ENCODE data around the gene CBLN4. TPM values are rescaled to one million over a fixed set of nuclear protein-coding genes. Genes with fewer than 3 reads are reported as not detected.

Gene CBLN4
- not detected in 2 replicates for total RNA-seq (2014; rRNA removed; shearing (Covaris generic))

DNA sequence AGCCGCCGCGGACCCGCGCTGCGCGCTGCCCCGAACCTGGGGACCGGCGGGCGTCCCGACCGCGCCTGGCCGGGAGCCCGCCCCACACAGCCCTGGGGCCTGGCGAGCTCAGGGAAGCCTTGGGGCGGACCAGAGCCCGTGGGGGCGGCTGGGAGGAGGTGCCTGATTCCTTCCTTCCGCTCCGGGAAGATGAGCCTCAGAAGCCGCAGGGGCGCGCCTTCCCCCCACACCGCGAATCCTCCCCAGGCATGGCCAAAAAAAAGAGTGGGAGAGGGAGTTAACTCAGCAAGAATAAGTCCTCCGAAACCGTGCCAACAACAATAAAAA, at the start of gene CBLN4:
Gene CBLN4 (minus strand): TSS at position 131 of the 327 bp plus-strand sequence. CDS start 1,348 bp downstream, outside the sequence.

Other genes with a start within 250 kb of the CBLN4 start
- gene MC3R, start 243.2 kb upstream of the CBLN4 start, total RNA-seq (2014; rRNA removed; shearing (Covaris generic)), result not detected in 2 replicates

All from A375 (cell line).